Mammary epithelial cell (primary cell): ENCODE results near the gene JPH3.

ENCODE experiments used
- EZH2 ChIP-seq: IDR thresholded peaks from 2 replicates; pipeline ENCODE4 v1.6.1; 2012; ENCODE audit warnings: low read length, inconsistent platforms, borderline replicate concordance
- TF ChIP-seq, protein P1 (sequence below), 2 donors: IDR thresholded peaks in 1 of 2; conservative IDR thresholded peaks in 1 of 2; 2 replicates each; pipeline ENCODE4 v1.5.1; 2011 to 2012; ENCODE audit warnings: inconsistent platforms in 2 of 2, low read length in 2 of 2, mild to moderate bottlenecking in 2 of 2, control low read depth in 1 of 2, low read depth in 1 of 2; ENCODE audit not compliant: insufficient read depth in 1 of 2; ENCODE audit errors: extremely low read depth in 1 of 2

DNA sequence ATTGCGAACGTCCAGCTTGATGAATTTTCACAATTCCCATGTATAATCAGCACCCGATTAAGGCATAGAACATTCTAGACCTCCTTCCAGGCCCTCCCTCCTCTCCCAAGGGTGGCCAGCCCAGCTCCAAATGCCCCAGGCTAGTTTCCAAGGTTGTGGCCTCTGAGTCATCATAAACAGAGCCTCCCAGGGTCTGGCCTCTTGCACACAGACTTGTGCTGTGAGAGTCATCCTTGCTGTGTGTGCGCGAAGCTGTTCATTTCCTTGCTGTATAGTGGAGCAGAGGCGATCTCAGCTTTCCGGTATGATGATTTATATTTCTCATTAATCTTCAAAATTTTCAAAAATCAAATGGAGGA is 20.5 kb upstream of the JPH3 start:
- TF ChIP-seq, protein P1, sequence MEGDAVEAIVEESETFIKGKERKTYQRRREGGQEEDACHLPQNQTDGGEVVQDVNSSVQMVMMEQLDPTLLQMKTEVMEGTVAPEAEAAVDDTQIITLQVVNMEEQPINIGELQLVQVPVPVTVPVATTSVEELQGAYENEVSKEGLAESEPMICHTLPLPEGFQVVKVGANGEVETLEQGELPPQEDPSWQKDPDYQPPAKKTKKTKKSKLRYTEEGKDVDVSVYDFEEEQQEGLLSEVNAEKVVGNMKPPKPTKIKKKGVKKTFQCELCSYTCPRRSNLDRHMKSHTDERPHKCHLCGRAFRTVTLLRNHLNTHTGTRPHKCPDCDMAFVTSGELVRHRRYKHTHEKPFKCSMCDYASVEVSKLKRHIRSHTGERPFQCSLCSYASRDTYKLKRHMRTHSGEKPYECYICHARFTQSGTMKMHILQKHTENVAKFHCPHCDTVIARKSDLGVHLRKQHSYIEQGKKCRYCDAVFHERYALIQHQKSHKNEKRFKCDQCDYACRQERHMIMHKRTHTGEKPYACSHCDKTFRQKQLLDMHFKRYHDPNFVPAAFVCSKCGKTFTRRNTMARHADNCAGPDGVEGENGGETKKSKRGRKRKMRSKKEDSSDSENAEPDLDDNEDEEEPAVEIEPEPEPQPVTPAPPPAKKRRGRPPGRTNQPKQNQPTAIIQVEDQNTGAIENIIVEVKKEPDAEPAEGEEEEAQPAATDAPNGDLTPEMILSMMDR (conservative IDR thresholded peaks at IDR 0.05 in 1 of 2, IDR thresholded peaks at IDR 0.05 in 1 of 2; ENCODE audit: extremely low read depth in 1 of 2, insufficient read depth in 1 of 2, low read depth in 1 of 2, low read length in 2 of 2): no peak
- no peak for TF ChIP-seq EZH2
